HEK293T (cell line): ENCODE data around the gene IL2RA.

Source experiments
- CTCF ChIA-PET: fragments of 350-600 bp; formaldehyde crosslinking; extraction: SDS; loops from one replicate; lab custom pipeline; 2021; ENCODE audit warnings: antibody characterized with exemption, inconsistent platforms; lab: Yijun Ruan, JAX
- POLR2A ChIA-PET: fragments of 350-600 bp; formaldehyde crosslinking; extraction: SDS; loops from one replicate; lab custom pipeline; 2020; ENCODE audit warnings: antibody characterized with exemption, inconsistent platforms; lab: Yijun Ruan, JAX
- DNase-seq: peaks from one replicate; pipeline ENCODE4 v3.0.0; 2012; ENCODE audit warnings: mixed read lengths; ENCODE audit errors: extremely low spot score
- ARNT ChIP-seq: fragments of 450-650 bp; IDR thresholded peaks from 2 replicates; pipeline ENCODE4 v1.6.1; 2017; ENCODE audit warnings: mild to moderate bottlenecking
- BHLHE40 ChIP-seq: fragments of 450-650 bp; IDR thresholded peaks from 2 replicates; pipeline ENCODE4 v1.6.1; 2016; ENCODE audit warnings: mild to moderate bottlenecking, moderate library complexity, borderline replicate concordance
- CTBP1 ChIP-seq: fragments of 450-650 bp; IDR thresholded peaks from 2 replicates; pipeline ENCODE4 v1.6.1; 2016; ENCODE audit warnings: borderline replicate concordance
- ELF4 ChIP-seq: fragments of 450-650 bp; IDR thresholded peaks from 2 replicates; pipeline ENCODE4 v1.6.1; 2017; ENCODE audit warnings: antibody characterized with exemption
- FOXA1 ChIP-seq: fragments of 450-650 bp; IDR thresholded peaks from 2 replicates; pipeline ENCODE4 v1.6.1; 2016; ENCODE audit warnings: mild to moderate bottlenecking
- FOXK2 ChIP-seq: fragments of 450-650 bp; IDR thresholded peaks from 2 replicates; pipeline ENCODE4 v1.6.1; 2016; ENCODE audit warnings: mild to moderate bottlenecking
- FOXM1 ChIP-seq: fragments of 450-650 bp; IDR thresholded peaks from 2 replicates; pipeline ENCODE4 v1.6.1; 2017; ENCODE audit warnings: mild to moderate bottlenecking, borderline replicate concordance
- HDGF ChIP-seq: fragments of 450-650 bp; IDR thresholded peaks from 2 replicates; pipeline ENCODE4 v1.6.1; 2017; ENCODE audit warnings: antibody characterized with exemption, borderline replicate concordance
- L3MBTL2 ChIP-seq: fragments of 450-650 bp; conservative IDR thresholded peaks from 2 replicates; pipeline ENCODE4 v1.6.1; 2016; ENCODE audit warnings: mild to moderate bottlenecking
- LEF1 ChIP-seq: fragments of 450-650 bp; IDR thresholded peaks from 2 replicates; pipeline ENCODE4 v1.6.1; 2017; ENCODE audit warnings: mild to moderate bottlenecking, borderline replicate concordance
- NFRKB ChIP-seq: fragments of 450-650 bp; IDR thresholded peaks from 2 replicates; pipeline ENCODE4 v1.6.1; 2016; ENCODE audit warnings: mild to moderate bottlenecking, moderate library complexity
- SP1 ChIP-seq: fragments of 450-650 bp; IDR thresholded peaks from 2 replicates; pipeline ENCODE4 v1.6.1; 2017
- SUZ12 ChIP-seq: fragments of 450-650 bp; IDR thresholded peaks from 2 replicates; pipeline ENCODE4 v1.6.1; 2016; ENCODE audit warnings: mild to moderate bottlenecking
- TARDBP ChIP-seq: fragments of 450-650 bp; IDR thresholded peaks from 2 replicates; pipeline ENCODE4 v1.6.1; 2016
- ZNF384 ChIP-seq: fragments of 450-650 bp; IDR thresholded peaks from 2 replicates; pipeline ENCODE4 v1.6.1; 2016
- TF ChIP-seq, protein P1 (sequence below): fragments of 450-650 bp; IDR thresholded peaks from 2 replicates; pipeline ENCODE4 v1.6.1; 2016

The IL2RA gene

DNA sequence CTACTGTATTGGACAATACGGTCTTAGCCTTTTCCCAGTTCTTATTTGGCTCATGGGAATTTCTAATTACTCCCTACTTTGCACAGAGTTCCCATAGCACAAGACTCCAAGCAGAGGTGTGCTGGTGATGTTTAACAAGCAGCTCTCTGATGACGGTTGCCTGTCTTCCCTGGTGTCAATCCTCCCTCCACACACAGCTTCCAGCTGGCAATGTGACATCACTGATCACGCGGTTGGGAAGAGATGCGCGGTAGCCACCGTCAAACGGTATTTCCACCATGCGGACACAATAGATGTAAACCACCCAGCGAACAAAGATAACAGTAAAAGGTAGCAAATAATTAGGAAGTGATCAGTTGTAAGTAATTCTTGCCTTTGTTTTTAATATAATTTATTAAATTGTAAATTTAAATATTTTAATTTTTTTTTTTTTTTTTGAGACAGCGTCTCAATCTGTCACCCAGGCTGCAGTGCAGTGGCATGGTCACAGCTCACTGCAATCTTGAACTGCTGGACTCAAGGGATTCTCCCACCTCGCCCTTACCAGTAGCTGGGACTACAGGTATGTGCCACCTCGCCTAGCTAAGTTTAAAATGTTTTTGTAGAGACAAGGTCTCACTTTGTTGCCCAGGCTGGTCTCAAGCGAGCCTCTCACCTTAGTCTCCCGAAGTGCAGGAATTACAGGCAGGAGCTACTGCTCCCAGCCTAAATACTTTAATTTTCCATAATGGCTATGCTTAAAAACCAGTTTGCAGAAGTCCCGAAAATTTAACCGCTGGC lies 48.6 kb downstream of the IL2RA start:
- CTCF ChIA-PET, result interaction anchor here (0.7 to 1.6 kb wide), 7 partner anchors 33 to 388 kb away, joined by 3 to 9 read pairs (median 3); no protein-coding TSS in a partner anchor
- POLR2A ChIA-PET, result interaction anchor here (1.1 kb wide), 1 partner anchor 124 kb away, joined by 3 read pairs; the partner anchor contains the start of genes ANKRD16 and FBH1
- TF ChIP-seq SUZ12, result no peak
- TF ChIP-seq ZNF384, result no peak
- TF ChIP-seq, protein P1, sequence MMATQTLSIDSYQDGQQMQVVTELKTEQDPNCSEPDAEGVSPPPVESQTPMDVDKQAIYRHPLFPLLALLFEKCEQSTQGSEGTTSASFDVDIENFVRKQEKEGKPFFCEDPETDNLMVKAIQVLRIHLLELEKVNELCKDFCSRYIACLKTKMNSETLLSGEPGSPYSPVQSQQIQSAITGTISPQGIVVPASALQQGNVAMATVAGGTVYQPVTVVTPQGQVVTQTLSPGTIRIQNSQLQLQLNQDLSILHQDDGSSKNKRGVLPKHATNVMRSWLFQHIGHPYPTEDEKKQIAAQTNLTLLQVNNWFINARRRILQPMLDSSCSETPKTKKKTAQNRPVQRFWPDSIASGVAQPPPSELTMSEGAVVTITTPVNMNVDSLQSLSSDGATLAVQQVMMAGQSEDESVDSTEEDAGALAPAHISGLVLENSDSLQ, result no peak
- TF ChIP-seq SP1, result no peak
- TF ChIP-seq HDGF, result no peak
- no peak for TF ChIP-seq ELF4
- no peak for TF ChIP-seq FOXM1
- no peak for TF ChIP-seq CTBP1
- no peak for TF ChIP-seq BHLHE40
- no peak for DNase-seq

DNA sequence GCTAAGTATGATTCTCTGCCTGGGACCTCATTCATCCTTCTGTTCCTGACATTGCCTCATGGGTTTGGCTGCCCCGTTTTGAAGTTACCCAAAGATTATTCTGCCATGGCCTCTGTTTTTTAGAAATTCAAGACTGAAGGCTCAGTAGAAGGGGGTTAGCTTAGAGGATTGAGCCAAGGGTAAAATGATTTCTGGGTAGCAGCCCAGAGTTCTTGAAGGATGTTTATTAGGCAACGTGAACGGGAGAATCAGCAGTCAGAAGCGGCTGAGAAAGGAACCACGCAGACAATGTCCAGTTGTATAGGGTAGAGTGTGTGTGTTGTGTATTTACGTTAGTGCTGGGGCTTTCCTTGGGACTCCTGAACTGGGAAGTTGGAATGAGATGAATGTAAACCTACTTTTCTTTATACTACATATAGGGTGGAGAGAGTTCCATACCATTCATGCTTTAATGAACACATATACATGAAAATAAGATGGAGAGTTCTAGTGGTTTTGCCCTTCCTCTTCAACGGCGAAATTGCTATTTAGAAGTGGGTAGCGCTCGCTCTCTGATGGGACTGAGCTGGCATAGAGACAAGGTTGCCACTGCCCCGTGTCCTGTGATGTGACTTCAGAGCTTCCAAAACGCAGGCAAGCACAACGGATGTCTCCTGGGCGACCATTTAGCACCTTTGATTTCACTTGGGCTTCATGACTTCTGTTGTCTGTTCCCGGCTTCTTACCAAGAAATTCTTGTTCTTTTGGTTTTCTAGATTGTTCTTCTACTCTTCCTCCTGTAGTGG lies 49.9 kb downstream of the IL2RA start:
- DNase-seq, result no peak
- ChIA-PET POLR2A (no interaction called here), CTCF (interaction anchor here (1.1 to 1.6 kb wide), 2 partner anchors 74 to 389 kb away, joined by 3 to 9 read pairs; no protein-coding TSS in a partner anchor)
- TF ChIP-seq FOXK2 (no peak), FOXM1 (no peak), FOXA1 (no peak), SP1 (no peak), ELF4 (no peak), HDGF (no peak), SUZ12 (no peak), ZNF384 (no peak), CTBP1 (no peak), BHLHE40 (no peak), L3MBTL2 (no peak), TARDBP (no peak), LEF1 (no peak), NFRKB (no peak), ARNT (no peak)
- TF ChIP-seq, protein P1, result no peak

DNA sequence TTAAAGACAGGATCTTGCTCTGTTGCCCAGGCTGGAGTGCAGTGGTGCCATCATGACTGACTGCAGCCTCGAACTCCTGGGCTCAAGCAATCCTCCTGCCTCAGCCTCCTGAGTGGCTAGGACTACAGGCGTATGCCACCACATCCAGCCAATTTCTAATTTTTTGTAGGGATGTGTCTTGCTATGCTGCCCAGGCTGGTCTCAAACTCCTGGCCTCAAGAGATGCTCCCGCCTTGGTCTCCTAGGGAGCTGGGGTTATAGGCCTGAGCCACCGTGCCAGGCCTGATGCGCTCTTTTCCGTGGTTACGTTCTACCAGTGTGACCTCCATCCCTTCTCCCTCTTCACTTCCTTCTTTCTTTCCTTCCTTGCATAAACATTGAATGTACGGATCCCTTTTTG lies 50.6 kb downstream of the IL2RA start:
- no peak for DNase-seq
- TF ChIP-seq ARNT (no peak), LEF1 (no peak), TARDBP (no peak), FOXA1 (no peak), SP1 (no peak), FOXM1 (no peak), ZNF384 (no peak), BHLHE40 (no peak), ELF4 (no peak), SUZ12 (no peak), FOXK2 (no peak), CTBP1 (no peak)
- TF ChIP-seq, protein P1, result no peak
- CTCF ChIA-PET, result no interaction called here
- POLR2A ChIA-PET, result no interaction called here

DNA sequence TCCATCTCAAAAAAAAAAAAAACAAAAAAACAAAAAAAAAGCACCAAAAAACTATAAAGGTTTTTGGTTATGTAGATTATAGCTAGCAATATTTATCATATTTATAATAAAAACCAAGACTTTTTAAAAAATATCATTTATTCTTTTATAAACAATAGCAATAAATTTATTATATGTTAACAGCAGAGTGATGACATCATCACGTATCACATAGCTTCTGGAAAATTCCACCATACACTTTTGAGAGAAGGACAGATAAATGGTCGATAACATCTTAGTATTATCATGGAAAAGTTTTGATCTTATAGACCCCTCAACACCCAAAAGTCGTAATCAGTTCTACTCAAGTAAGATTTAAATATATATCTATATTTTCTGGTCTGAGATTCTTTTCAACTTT lies 51.6 kb downstream of the IL2RA start:
- TF ChIP-seq FOXK2 (no peak), CTBP1 (no peak), HDGF (no peak), FOXA1 (no peak), FOXM1 (no peak)
- TF ChIP-seq, protein P1, result no peak
- CTCF ChIA-PET, result interaction anchor here (0.6 kb wide), 1 partner anchor 114 kb away, joined by 4 read pairs; no protein-coding TSS in a partner anchor
- POLR2A ChIA-PET, result no interaction called here
- no peak for DNase-seq

DNA sequence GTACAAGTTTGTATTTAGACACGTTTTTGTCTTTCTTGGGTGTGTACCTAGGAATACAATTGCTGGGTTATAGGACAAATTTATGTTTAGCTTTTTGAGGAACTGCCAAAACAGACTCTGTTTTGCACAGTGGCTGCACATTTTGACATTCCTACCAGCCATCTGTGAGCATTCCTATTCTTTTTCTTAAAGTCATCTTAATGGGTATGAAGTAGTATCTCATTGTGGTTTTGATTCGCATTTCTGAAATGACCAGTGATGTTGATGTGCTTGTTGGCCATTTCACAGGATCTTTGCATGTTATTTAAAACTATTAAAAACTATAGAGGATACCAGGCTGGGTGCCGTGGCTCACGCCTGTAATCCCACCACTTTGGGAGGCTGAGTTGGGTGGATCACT lies 52.2 kb downstream of the IL2RA start:
- DNase-seq, result no peak
- CTCF ChIA-PET, result no interaction called here
- POLR2A ChIA-PET, result no interaction called here
- TF ChIP-seq FOXA1 (no peak), BHLHE40 (no peak), L3MBTL2 (no peak), ELF4 (no peak), FOXM1 (no peak), NFRKB (no peak), HDGF (no peak), CTBP1 (no peak), SP1 (no peak)
